GM21390 (cell line): Measurements from ENCODE around the gene C17orf114.
A peak's percentile ranks its signal among the peaks of the same experiment; 100 is the strongest.

Experiments used
- ATAC-seq: cut with Tn5 transposase; IDR thresholded peaks from one replicate; pipeline ENCODE4 v1.9.1; 2021; ENCODE audit not compliant: unreplicated experiment

Gene C17orf114

GRCh38 chr17:4823373-4824089 is 21.4 kb upstream of the C17orf114 start:
- ATAC-seq, result no peak

DNA sequence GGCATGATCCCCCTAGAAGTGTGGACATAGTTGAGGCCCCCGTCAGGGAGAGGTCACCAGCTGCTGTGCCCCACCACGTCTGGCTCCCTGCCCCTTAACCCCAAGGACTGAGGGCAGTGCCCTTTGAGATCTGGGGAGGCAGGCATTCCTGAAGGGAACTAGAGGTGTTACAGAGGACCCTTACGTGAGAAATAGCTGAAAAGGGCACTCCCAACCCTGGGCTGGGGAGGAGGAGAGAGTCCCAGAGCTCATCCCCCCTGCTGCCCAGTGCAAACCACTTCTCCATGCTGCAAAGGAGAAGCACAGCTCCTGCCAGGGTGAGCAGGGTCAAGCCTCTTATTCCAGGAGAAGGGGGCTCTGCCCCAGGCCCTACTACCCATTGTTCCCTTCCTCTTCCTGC is 20.7 kb upstream of the C17orf114 start:
- ATAC-seq, result no peak

GRCh38 chr17:4818276-4818675 is 16.1 kb upstream of the C17orf114 start:
- no peak for ATAC-seq

- no peak for ATAC-seq
These were observed 14.7 kb upstream of the C17orf114 start for GRCh38 chr17:4816826-4817225.

DNA sequence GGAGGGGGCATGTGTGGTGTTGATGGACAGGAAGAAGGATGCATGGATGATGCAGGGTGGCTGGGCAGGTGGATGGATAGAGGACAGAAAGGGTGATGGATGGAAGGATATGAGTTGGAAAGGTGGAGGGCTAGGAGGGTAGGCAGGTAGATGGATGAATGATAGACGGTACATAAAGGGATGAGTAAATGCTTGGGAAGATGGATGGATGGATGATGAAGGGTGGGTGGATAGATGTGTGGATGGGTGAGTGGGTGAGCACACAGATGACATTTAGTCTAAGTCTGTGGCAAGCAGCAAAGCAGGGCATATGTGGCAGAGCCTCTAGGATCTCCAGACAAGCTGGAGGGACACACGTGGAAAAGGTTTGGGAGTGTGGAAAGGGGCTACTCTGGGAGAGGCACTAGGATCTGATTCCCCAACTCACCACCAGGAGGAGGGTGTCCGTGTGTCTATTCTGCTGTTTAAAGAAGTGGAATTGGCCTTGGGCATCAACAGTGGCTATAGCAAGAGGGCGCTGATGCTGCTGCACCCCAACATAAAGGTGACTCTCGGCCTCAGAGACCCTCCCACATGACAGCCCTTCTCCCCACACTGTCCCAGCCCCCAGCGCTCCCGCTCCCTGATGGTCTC is 13.0 kb upstream of the C17orf114 start:
- no peak for ATAC-seq

GRCh38 chr17:4812690-4813089 is 10.6 kb upstream of the C17orf114 start:
- ATAC-seq, result no peak

GRCh38 chr17:4811471-4811870 is 9.3 kb upstream of the C17orf114 start:
- no peak for ATAC-seq

DNA sequence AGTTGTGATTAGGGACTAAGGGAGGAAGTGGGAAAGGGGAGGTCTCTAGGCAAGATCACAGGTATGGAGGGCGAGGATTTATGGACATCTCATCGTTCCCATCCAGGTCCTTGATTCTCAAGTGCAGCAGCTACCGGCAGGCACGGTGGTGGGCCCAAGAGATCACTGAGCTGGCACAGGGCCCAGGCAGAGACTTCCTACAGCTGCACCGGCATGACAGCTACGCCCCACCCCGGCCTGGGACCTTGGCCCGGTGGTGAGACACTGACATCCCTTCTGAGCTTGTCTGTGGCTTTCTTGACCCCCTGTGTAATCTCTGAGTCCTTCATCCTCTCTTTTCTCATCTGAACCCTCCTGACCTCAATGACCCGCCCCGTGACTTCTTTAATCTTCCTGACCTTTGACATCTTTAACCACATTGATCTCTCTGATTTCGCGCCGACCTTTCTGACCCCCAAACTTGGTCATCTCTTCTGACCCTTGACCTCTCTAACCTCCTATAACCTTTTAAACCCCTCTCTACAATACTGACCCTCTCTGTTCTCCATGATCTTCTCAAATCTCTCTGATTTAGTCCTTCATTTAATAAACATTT is 8.7 kb upstream of the C17orf114 start:
- no peak for ATAC-seq

DNA sequence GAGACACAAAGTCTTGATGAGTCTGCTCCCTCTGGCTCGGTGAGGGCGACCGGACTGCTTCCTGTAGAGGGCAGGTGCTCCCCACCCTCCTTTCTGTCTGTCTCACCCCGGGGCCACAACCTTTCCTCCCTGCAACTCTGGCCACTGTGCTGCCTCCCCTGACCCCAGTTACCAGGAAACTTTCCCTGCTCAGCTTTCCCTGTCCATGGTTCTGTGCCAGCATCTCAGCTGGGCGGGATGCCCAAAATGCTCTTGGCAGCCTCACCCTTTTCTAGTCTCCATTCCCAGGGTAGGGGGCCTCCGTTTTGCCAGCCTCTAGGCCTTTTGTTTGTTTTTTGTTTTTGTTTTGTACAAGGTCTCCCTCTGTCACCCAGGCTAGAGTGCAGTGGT is 6.2 kb upstream of the C17orf114 start:
- no peak for ATAC-seq

DNA sequence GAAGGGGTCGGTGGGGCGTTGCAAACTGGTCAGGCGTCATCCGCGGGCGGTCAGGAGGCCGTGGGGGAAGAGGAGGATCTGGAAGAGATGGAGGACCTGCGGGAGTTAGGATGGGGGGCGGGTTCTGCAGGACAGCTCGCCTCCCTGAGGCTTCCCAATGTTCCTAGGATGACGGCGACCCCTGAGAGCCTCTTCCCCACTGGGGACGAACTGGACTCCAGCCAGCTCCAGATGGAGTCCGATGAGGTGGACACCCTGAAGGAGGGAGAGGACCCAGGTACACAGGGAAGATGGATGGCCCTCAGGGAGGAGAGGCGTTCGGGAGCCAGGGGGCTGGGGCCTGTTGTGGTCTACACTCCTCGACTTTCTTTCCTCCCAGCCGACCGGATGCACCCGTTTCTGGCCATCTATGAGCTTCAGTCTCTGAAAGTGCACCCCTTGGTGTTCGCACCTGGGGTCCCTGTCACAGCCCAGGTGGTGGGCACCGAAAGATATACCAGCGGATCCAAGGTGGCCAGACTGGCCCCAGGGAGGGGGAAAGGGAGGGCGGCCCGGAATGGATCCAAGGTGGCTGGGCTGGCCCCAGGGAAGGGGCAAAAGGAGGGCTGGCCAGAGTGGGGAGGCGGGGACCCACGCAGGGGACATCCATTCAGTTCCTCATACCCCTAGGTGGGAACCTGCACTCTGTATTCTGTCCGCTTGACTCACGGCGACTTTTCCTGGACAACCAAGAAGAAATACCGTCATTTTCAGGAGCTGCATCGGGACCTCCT is 5.7 kb upstream of the C17orf114 start:
- no peak for ATAC-seq

GRCh38 chr17:4806777-4807604 is 4.9 kb upstream of the C17orf114 start, which contains the start of gene PLD2:
TSS of gene PLD2 (plus strand) at chr17:4807152. CDS start at chr17:4807773, 621 bp downstream.
- ATAC-seq, result peak; percentile 87

GRCh38 chr17:4806456-4806776 is 4.3 kb upstream of the C17orf114 start:
- ATAC-seq, result no peak

DNA sequence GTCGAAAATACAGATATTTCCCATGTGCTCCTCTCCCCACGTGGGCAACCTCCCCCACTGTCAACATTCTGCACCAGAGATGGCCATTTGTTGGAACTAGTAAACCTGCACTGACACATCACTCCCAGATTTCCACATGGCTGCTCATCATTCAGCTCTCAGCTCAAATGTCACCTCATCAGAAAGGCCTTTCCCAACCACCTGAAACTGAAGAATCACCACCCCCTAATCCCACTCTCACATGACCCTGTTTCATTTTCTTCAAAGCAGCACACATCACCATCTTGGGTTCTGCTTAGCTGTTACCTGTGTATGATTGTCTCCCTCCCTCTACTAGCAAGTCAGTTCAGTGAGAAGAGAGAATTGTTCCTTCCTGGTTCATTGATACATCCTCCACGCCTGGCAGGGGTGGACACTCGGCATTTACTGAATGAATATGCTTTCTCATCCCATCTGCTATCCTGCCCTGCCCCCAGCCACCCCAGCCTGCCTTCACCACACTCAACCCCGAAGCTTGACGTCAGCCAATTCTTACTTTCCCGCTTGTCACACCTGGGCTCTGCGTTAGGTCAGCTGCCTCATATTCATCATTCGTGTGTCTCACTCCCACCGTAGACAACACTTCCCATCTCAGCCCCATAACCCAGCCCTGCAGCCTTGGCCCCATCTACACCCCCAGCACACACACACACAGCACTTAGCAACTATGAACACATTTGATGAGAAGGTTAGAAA is 1.5 kb downstream of the C17orf114 start:
- no peak for ATAC-seq

DNA sequence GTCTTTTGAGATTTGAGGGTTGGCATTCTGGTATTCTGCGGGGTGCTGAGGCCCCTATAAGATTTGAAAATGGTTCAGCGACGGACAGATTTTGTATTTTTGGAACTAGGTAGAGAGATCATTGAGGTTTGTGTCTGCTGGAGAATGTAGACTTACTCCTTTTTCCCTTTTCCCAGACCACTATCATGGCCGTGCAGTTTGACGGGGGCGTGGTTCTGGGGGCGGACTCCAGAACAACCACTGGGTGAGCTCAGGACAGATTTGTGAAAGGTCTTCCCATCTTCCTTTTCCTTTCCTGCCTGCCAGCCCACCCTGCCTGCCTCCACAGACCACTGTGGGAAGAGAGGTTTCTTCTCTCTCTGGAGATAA is 5.6 kb downstream of the C17orf114 start:
- ATAC-seq, result no peak

DNA sequence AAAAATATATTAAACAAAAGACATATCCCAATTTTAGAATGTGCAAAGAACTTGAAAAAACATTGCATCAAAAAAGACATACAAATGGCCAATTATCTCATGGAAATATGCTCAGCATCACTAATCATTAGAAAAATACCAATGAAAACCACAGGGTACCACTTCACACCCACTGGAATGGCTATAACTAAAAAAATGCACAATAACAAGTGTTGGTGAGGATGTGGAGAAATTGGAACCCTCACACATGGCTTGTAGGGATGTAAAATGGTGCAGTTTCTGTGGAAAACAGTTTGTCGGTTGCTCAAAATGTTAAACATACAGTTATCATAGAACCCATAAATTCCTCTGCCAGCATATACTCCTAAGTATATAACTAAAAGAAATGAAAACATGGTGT is 7.0 kb downstream of the C17orf114 start:
- no peak for ATAC-seq

GRCh38 chr17:4790705-4791088 is 11.4 kb downstream of the C17orf114 start:
- ATAC-seq, result no peak

GRCh38 chr17:4789951-4790704 is 12.0 kb downstream of the C17orf114 start:
- peak; percentile 87 for ATAC-seq

DNA sequence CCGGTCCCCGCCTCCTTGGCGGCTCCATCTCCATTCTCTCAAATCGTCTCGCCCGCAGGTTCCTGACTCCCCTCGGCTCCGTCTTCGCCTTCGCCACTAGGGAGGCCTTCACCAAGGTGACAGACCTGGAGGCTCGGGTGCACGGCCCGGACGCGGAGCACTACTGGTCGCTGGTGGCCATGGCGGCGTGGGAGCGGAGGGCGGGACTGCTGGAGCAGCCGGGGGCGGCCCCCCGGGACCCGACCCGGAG is 12.5 kb downstream of the C17orf114 start:
- ATAC-seq, result no peak

- peak; percentile 11 for ATAC-seq
These were observed 13.1 kb downstream of the C17orf114 start, which contains the start of gene GLTPD2 for GRCh38 chr17:4788807-4789700. TSS of gene GLTPD2 (plus strand) at chr17:4788964. CDS start at chr17:4789012, 48 bp downstream.
